Tongue (tissue), 2 donors: Measurements from ENCODE around the gene GPR142. TPM values are rescaled to one million over a fixed set of nuclear protein-coding genes. Genes with fewer than 3 reads are reported as not detected.

ENCODE experiments used
- DNase-seq: peaks from one replicate; pipeline ENCODE4 v3.0.0-alpha.2; 2015
- total RNA-seq: library from RNA; depleted of rRNA; stranded (reverse); fragments of >200 nt; gene quantifications from one replicate; pipeline ENCODE4 v1.2.3, GENCODE V29; 2014

GPR142 gene
- total RNA-seq, 1 donor from 2014 or later = not detected

- DNase-seq = no peak
Observed at GRCh38 chr17:74369665-74370490, 2.6 kb downstream of the GPR142 start.

GRCh38 chr17:74371653-74372147 lies 4.4 kb downstream of the GPR142 start:
- DNase-seq = no peak

- DNase-seq = no peak
Observed at GRCh38 chr17:74372426-74372825, 5.1 kb downstream of the GPR142 start.

GRCh38 chr17:74373838-74374606 lies 6.7 kb downstream of the GPR142 start:
- DNase-seq = peak; percentile 66

GRCh38 chr17:74374858-74375257 lies 7.6 kb downstream of the GPR142 start:
- peak; percentile 54 for DNase-seq

GRCh38 chr17:74379495-74380085 lies 12.3 kb downstream of the GPR142 start:
- peak; percentile 96 for DNase-seq

GRCh38 chr17:74380086-74380958 lies 13.0 kb downstream of the GPR142 start:
- DNase-seq = peak; percentile 72

- DNase-seq = no peak
Observed at GRCh38 chr17:74380959-74381808, 13.9 kb downstream of the GPR142 start.

GRCh38 chr17:74383141-74383540 lies 15.8 kb downstream of the GPR142 start:
- DNase-seq = no peak

- no peak for DNase-seq
Observed at GRCh38 chr17:74385201-74385600, 17.9 kb downstream of the GPR142 start.

GRCh38 chr17:74386386-74386785 lies 19.1 kb downstream of the GPR142 start:
- no peak for DNase-seq

- DNase-seq = no peak
Observed at GRCh38 chr17:74387365-74388218, 20.3 kb downstream of the GPR142 start.

- no peak for DNase-seq
Observed at GRCh38 chr17:74389084-74389753, 21.9 kb downstream of the GPR142 start.

- DNase-seq = no peak
Observed at GRCh38 chr17:74389937-74390679, 22.8 kb downstream of the GPR142 start.

GRCh38 chr17:74390680-74391653 lies 23.7 kb downstream of the GPR142 start:
- DNase-seq = no peak

GRCh38 chr17:74391771-74392170 lies 24.5 kb downstream of the GPR142 start:
- no peak for DNase-seq

- no peak for DNase-seq
Observed at GRCh38 chr17:74392848-74393247, 25.5 kb downstream of the GPR142 start.
